Muscle of arm (tissue), 12 donors: ENCODE results near the gene ZNF488. TPM values are rescaled to one million over a fixed set of nuclear protein-coding genes. Genes with fewer than 3 reads are reported as not detected.

Experiments used
- polyA plus RNA-seq, 12 donors: library from polyadenylated mRNA; unstranded; fragments of 120-200 nt; gene quantifications; one replicate each; pipeline ENCODE4 v1.2.1, GENCODE V29; 2013; ENCODE audit not compliant: insufficient read length in 12 of 12

The ZNF488 gene
- polyA plus RNA-seq, 12 donors: 2.0 to 5.1 (median 3.8) TPM; not detected in 1

Other genes with a start within 250 kb of the ZNF488 start
- 1 to 10 TPM in 9 of 12 donors, under 1 TPM in 1, not detected in 2; 0.97 to 5.1 (median 1.5) TPM for gene GDF10, start 84.1 kb downstream of the ZNF488 start, polyA plus RNA-seq
- not detected for gene GDF2, start 61.8 kb downstream of the ZNF488 start, polyA plus RNA-seq
- gene RBP3, start 35.9 kb downstream of the ZNF488 start, polyA plus RNA-seq: under 1 TPM in 7 of 12 donors, not detected in 5; 0.04 to 0.11 (median 0.07) TPM
- gene ANXA8, start 99.8 kb upstream of the ZNF488 start, polyA plus RNA-seq: 10 to 100 TPM in 1 of 12 donors, 1 to 10 TPM in 2, under 1 TPM in 1, not detected in 8; 0.41 to 18.2 (median 5.3) TPM
- not detected for gene FAM25G, start 107.4 kb upstream of the ZNF488 start, polyA plus RNA-seq
- 10 to 100 TPM in 5 of 12 donors, 1 to 10 TPM in 5, under 1 TPM in 1, not detected in 1; 0.50 to 29.4 (median 9.6) TPM for gene AGAP9, start 139.3 kb upstream of the ZNF488 start, polyA plus RNA-seq